Epithelial cell of umbilical artery (primary cell): Measurements from ENCODE around the gene SETD1A. TPM values are rescaled to one million over a fixed set of nuclear protein-coding genes. Genes with fewer than 3 reads are reported as not detected.

Experiments used
- total RNA-seq: library from RNA; depleted of rRNA; stranded (reverse); fragments of >200 nt; gene quantifications from 2 replicates; pipeline ENCODE4 v1.2.3, GENCODE V29; 2014

The SETD1A gene
- 1.6 and 2.1 TPM in 2 replicates for total RNA-seq

GRCh38 chr16:30957456-30958174 lies at the start of gene SETD1A:
Gene SETD1A (plus strand): TSS chr16:30957754. CDS start chr16:30958732, 978 bp downstream.

GRCh38 chr16:30923554-30924075 lies 33.9 kb upstream of the SETD1A start, which contains the start of gene FBXL19:
Gene FBXL19 (plus strand): TSS chr16:30923572. CDS start chr16:30925755, 2,183 bp downstream.

GRCh38 chr16:30948667-30949649 lies 8.6 kb upstream of the SETD1A start, which contains the start of gene ORAI3:
Gene ORAI3 (plus strand): TSS chr16:30949068. CDS start chr16:30949290, 222 bp downstream.

GRCh38 chr16:30984669-30985400 lies 27.3 kb downstream of the SETD1A start, which contains the start of gene HSD3B7:
Gene HSD3B7 (plus strand): TSS chr16:30985207. CDS start chr16:30985659, 452 bp downstream.

GRCh38 chr16:31010585-31011325 lies 53.2 kb downstream of the SETD1A start, which contains the start of gene STX1B:
Gene STX1B (minus strand): TSS chr16:31010638. CDS start chr16:31010396, 242 bp downstream.

GRCh38 chr16:31032736-31033708 lies 75.5 kb downstream of the SETD1A start, which contains the start of gene STX4:
Gene STX4 (plus strand): TSS chr16:31033558. CDS start chr16:31033806, 248 bp downstream.

Other genes starting within 250 kb of the SETD1A start
- gene PHKG2, start 209.3 kb upstream of the SETD1A start, total RNA-seq: 23.7 and 24.5 TPM in 2 replicates
- gene CFAP119, start 195.7 kb upstream of the SETD1A start, total RNA-seq: 1.5 and 1.6 TPM in 2 replicates
- gene RNF40, start 195.4 kb upstream of the SETD1A start, total RNA-seq: 57.8 and 73.3 TPM in 2 replicates
- 4.4 and 5.8 TPM in 2 replicates for gene ZNF629, start 170.5 kb upstream of the SETD1A start, total RNA-seq
- gene BCL7C, start 63.7 kb upstream of the SETD1A start, total RNA-seq: 32.2 and 37.2 TPM in 2 replicates
- gene CTF1, start 61.1 kb upstream of the SETD1A start, total RNA-seq: under 0.01 TPM in 1 of 2 replicates, not detected in the other
- 21.7 and 27.3 TPM in 2 replicates for gene FBXL19, start 34.2 kb upstream of the SETD1A start, total RNA-seq
- 18.8 and 21.1 TPM in 2 replicates for gene ORAI3, start 8.7 kb upstream of the SETD1A start, total RNA-seq
- 2.3 and 2.6 TPM in 2 replicates for gene HSD3B7, start 27.5 kb downstream of the SETD1A start, total RNA-seq
- gene STX1B, start 52.9 kb downstream of the SETD1A start, total RNA-seq: under 0.01 TPM in 2 replicates
- 15.9 and 20.4 TPM in 2 replicates for gene STX4, start 75.8 kb downstream of the SETD1A start, total RNA-seq
- 6.8 and 9.7 TPM in 2 replicates for gene ZNF668, start 116.5 kb downstream of the SETD1A start, total RNA-seq
- 9.1 and 11.0 TPM in 2 replicates for gene ZNF646, start 116.7 kb downstream of the SETD1A start, total RNA-seq
- gene PRSS53, start 131.2 kb downstream of the SETD1A start, total RNA-seq: 0.32 and 1.2 TPM in 2 replicates
- 82.5 and 95.8 TPM in 2 replicates for gene VKORC1, start 137.0 kb downstream of the SETD1A start, total RNA-seq
- 15.6 and 15.7 TPM in 2 replicates for gene BCKDK, start 150.6 kb downstream of the SETD1A start, total RNA-seq
- 32.8 and 37.7 TPM in 2 replicates for gene KAT8, start 159.9 kb downstream of the SETD1A start, total RNA-seq
- not detected in 2 replicates for gene PRSS8, start 178.0 kb downstream of the SETD1A start, total RNA-seq
- gene PRSS36, start 192.3 kb downstream of the SETD1A start, total RNA-seq: 0.32 and 1.5 TPM in 2 replicates
- gene FUS, start 222.4 kb downstream of the SETD1A start, total RNA-seq: 59.9 and 74.4 TPM in 2 replicates
- 41.6 and 95.5 TPM in 2 replicates for gene PYCARD, start 245.0 kb downstream of the SETD1A start, total RNA-seq